VCaP (cell line): Measurements from ENCODE around the gene DDX42.
"Not testable (repeated sequence)": the region's sequence is repeated elsewhere in the genome, so short reads cannot be mapped to it uniquely, and the experiment has no call there.

Experiments used
- H3K27ac ChIP-seq: fragments of 450-650 bp; 2 replicates; pipeline ENCODE4 v1.5.1; 2017
- TF ChIP-seq, protein P1 (sequence below): fragments of 450-650 bp; conservative IDR thresholded peaks from 2 replicates; pipeline ENCODE4 v1.5.1; 2017; ENCODE audit warnings: mild to moderate bottlenecking, moderate library complexity

Gene DDX42

DNA sequence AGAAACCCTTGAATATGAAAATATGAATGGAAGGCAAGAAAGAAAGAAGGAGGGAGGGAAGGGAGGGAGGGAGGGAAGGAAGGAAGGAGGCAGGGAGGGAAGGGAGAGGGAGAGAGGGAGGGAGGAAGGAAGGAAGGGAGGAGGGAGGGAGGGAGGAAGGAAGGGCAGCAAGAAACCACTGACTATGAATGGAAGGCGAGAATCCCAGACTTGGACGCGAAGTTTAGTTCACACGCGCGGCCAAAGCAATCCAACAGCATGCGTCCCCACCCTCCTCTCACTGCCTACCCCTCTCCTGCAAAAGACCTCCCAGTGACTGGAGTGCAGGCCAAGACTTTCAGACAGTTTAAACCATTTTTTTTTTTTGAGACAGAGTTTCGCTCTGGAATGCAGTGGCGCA lies 76.4 kb downstream of the DDX42 start:
- TF ChIP-seq, protein P1, sequence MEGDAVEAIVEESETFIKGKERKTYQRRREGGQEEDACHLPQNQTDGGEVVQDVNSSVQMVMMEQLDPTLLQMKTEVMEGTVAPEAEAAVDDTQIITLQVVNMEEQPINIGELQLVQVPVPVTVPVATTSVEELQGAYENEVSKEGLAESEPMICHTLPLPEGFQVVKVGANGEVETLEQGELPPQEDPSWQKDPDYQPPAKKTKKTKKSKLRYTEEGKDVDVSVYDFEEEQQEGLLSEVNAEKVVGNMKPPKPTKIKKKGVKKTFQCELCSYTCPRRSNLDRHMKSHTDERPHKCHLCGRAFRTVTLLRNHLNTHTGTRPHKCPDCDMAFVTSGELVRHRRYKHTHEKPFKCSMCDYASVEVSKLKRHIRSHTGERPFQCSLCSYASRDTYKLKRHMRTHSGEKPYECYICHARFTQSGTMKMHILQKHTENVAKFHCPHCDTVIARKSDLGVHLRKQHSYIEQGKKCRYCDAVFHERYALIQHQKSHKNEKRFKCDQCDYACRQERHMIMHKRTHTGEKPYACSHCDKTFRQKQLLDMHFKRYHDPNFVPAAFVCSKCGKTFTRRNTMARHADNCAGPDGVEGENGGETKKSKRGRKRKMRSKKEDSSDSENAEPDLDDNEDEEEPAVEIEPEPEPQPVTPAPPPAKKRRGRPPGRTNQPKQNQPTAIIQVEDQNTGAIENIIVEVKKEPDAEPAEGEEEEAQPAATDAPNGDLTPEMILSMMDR = no peak
- no peak overlapping the region for H3K27ac ChIP-seq

DNA sequence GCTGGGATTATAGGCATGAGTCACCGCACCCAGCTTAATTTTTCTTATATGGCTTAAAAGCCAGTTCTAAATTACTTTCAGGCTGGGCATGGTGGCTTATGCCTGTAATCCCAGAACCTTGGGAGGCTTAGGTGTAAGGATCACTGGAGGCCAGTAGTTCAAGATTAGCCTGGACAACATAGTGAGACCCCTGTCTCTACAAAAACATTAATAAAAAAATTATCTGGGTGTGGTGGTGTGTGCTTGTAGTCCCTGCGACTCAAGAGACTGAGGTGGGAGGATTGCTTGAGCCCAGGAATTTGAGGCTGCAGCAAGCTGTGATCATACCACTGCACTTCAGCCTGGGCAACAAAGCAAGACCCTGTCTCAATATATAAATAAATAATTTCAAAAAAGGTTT lies 79.3 kb downstream of the DDX42 start:
- H3K27ac ChIP-seq = no peak overlapping the region
- TF ChIP-seq, protein P1 = no peak

DNA sequence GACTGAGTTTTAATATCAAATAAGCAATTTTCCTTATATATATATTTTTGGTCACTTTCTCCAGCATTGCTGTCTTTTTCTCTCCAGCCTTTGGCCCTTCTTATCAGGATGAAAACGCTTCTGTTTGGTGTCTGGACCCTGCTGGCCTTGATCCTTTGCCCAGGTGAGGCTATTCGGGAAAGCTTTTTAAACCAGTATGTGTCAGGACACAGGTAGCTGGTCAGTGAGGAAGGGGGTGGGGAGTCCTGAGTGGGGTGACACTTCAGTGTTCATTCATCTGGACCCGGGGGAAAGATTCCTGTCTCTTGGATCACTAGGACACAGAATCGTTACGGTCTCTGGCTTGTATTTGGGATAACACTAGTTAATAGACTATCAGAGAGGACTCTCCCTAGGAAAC lies 80.7 kb downstream of the DDX42 start:
- TF ChIP-seq, protein P1 = no peak
- H3K27ac ChIP-seq = no peak overlapping the region

DNA sequence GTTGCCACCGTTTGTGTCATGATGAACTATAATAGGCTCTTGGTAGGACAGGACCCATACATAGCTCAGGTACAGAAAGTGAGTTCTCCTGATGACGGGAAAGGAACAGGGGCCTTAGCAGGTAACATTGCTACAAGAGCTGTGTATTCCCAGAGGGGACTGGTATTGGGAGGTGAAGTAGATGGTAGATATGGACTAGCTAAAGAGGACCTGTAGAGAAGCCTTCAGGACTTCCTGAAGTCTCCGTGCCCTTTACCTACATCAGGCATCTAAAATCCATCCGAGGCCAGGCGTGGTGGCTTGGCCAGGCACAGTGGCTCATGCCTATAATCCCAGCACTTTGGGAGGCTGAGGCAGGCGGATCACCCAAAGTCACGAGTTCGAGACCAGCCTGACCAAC lies 81.2 kb downstream of the DDX42 start:
- TF ChIP-seq, protein P1 = no peak
- H3K27ac ChIP-seq = no peak overlapping the region

DNA sequence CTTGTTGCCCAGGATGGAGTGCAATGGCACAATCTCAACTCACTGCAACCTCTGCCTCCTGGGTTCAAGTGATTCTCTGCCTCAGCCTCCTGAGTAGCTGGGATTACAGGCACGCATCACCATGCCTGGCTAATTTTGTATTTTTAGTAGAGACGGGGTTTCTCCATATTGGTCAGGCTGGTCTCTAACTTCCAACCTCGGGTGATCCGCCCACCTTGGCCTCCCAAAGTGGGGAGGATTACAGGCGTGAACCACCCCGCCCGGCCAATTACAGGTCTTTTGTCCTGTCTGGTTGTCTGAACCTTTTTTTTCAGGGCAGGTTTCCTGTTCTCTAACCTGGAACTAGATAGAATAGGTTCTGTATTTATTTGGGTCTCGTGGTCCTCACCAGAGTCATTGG lies 82.5 kb downstream of the DDX42 start:
- not testable (repeated sequence) for H3K27ac ChIP-seq

DNA sequence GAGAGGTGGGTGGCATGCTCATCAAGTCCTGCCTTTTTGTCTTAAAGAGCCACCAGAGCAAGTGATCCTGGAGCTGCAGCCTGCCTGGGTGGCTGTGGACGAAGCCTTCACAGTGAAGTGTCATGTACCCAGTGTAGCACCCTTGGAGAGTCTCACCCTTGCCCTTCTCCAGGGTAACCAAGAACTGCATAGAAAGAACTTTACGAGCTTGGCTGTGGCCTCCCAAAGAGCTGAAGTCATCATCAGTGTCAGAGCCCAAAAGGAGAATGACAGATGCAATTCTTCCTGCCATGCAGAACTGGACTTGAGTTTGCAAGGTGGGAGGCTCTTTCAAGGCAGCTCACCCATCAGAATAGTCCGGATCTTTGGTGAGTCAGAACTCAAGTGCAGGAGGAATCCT lies 85.3 kb downstream of the DDX42 start:
- H3K27ac ChIP-seq = no peak overlapping the region
- TF ChIP-seq, protein P1 = no peak

DNA sequence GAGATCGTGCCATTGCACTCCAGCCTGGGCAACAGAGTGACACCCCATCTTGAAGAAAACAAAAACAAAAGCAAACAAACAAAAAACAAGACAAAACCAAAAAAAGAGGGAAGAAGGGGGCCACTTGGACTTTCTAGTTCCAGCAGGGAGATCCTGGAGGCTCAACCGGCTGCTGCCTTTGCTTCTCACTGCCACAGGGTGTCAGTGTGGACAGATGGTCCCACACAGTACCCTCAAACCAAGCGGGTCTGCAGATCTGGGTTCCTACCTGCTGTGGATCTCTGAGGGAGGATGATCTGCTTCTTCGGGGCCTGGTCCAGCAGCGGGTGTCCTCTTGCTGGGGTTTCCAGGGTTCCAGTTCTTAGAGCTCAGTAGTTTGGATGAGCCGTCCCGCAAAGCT lies 92.7 kb downstream of the DDX42 start:
- not testable (repeated sequence) for H3K27ac ChIP-seq
